K562 (cell line): ENCODE data around the gene MECR. TPM values are rescaled to one million over a fixed set of nuclear protein-coding genes. Genes with fewer than 3 reads are reported as not detected.
A peak's percentile ranks its signal among the peaks of the same experiment; 100 is the strongest.

Experiments
- CHD7 ChIP-seq: fragments of 200-600 bp; sonication (generic); IDR thresholded peaks from one replicate; pipeline ENCODE4 v1.6.1; 2012; ENCODE audit warnings: mild to moderate bottlenecking, low read depth, low read length, inconsistent platforms
- MGA ChIP-seq: fragments of 450-650 bp; IDR thresholded peaks from 2 replicates; pipeline ENCODE4 v1.6.1; 2016; ENCODE audit warnings: mild to moderate bottlenecking, moderate library complexity
- polyA plus RNA-seq, 8 experiments: library from polyadenylated mRNA; depleted of rRNA in 4 of 8; stranded (reverse) in 5 of 8; unstranded in 3 of 8; fragments of >200 nt; fragmentation: Nextera tagmentation in 2 of 8; fragmentation: Illumina TruSeq in 1 of 8; extraction: Ambion mirVana in 2 of 8; extraction: Trizol in 1 of 8; gene quantifications; 2 replicates each; pipeline versions ENCODE4 v1.2.1 to v1.2.3, GENCODE V29; 2011 to 2014; ENCODE audit warnings: inconsistent platforms in 1 of 8, missing spikeins in 1 of 8
- total RNA-seq, 7 experiments: library from RNA; depleted of rRNA in 6 of 7; stranded (reverse); fragments of >200 nt in 6 of 7; fragmentation: Illumina TruSeq in 2 of 7; extraction: Trizol in 2 of 7; gene quantifications; 2 replicates each; pipeline versions ENCODE4 v1.2.1 to v1.2.3, GENCODE V29; 2011 to 2021; ENCODE audit warnings: low replicate concordance in 1 of 7

The MECR gene
- total and polyA plus RNA-seq, 9 of the 15 experiments (the other 6 are each of a cell fraction or from before 2014, with no cell fraction given): 10.4 to 58.6 (median 42.9) TPM

GRCh38 chr1:29230553-29231378 is at the start of gene MECR (continued):
- peak; percentile 93 for TF ChIP-seq MGA
- TF ChIP-seq CHD7: no peak
